Neural cell (in vitro differentiated cells): Measurements from ENCODE around the gene PIK3IP1. TPM values are rescaled to one million over a fixed set of nuclear protein-coding genes. Genes with fewer than 3 reads are reported as not detected.

Source experiments
- H2AFZ ChIP-seq: fragments of 200-600, 300-800 bp; sonication (generic), shearing (Covaris generic); 2 replicates; pipeline ENCODE4 v1.6.0; 2014; ENCODE audit warnings: low read depth, mild to moderate bottlenecking, antibody characterized with exemption, low read length, moderate library complexity
- H3F3A ChIP-seq: fragments of 200-600 bp; shearing (Covaris generic); 2 replicates; pipeline ENCODE4 v1.6.1; 2016; ENCODE audit warnings: mild to moderate bottlenecking, moderate library complexity, mixed read lengths, antibody characterized with exemption, low read length; ENCODE audit not compliant: insufficient read depth, poor library complexity, severe bottlenecking
- H3K27ac ChIP-seq: fragments of 200-600, 300-800 bp; sonication (generic), shearing (Covaris generic); 2 replicates; pipeline ENCODE4 v1.5.1; 2014; ENCODE audit warnings: mild to moderate bottlenecking, low read length, moderate library complexity
- H3K27me3 ChIP-seq: fragments of 300-800, 200-600 bp; sonication (generic), shearing (Covaris generic); 2 replicates; pipeline ENCODE4 v1.6.0; 2014; ENCODE audit warnings: mild to moderate bottlenecking, low read depth, low read length, moderate library complexity; ENCODE audit not compliant: insufficient read depth
- H3K36me3 ChIP-seq: fragments of 300-800, 200-600 bp; sonication (generic), shearing (Covaris generic); 2 replicates; pipeline ENCODE4 v1.5.1; 2014; ENCODE audit warnings: mild to moderate bottlenecking, antibody characterized with exemption, low read length, moderate library complexity; ENCODE audit not compliant: insufficient read depth
- H3K4me2 ChIP-seq: fragments of 300-800, 200-600 bp; sonication (generic), shearing (Covaris generic); 2 replicates; pipeline ENCODE4 v1.6.0; 2014; ENCODE audit warnings: mild to moderate bottlenecking, low read length
- H3K4me3 ChIP-seq: fragments of 300-800, 200-600 bp; sonication (generic), shearing (Covaris generic); 2 replicates; pipeline ENCODE4 v1.5.1; 2014; ENCODE audit warnings: mild to moderate bottlenecking, low read length, moderate library complexity
- H3K79me2 ChIP-seq: fragments of 200-600 bp; shearing (Covaris generic); replicated peaks from 2 replicates; pipeline ENCODE4 v1.6.0; 2014; ENCODE audit warnings: mild to moderate bottlenecking, low read length, moderate library complexity; ENCODE audit not compliant: insufficient read depth
- H3K9ac ChIP-seq: fragments of 300-800, 200-600 bp; sonication (generic), shearing (Covaris generic); 2 replicates; pipeline ENCODE4 v1.6.1; 2016; ENCODE audit warnings: mild to moderate bottlenecking, low read length, mixed read lengths
- H3K9me2 ChIP-seq: fragments of 200-600 bp; shearing (Covaris generic); 2 replicates; pipeline ENCODE4 v1.6.1; 2016; ENCODE audit warnings: mild to moderate bottlenecking, low read length, mixed read lengths; ENCODE audit not compliant: insufficient read depth
- H3K9me3 ChIP-seq: fragments of 200-600, 300-800 bp; sonication (generic), shearing (Covaris generic); 2 replicates; pipeline ENCODE4 v1.6.1; 2016; ENCODE audit warnings: mild to moderate bottlenecking, mixed run types, low read length, moderate library complexity, mixed read lengths
- H4K20me1 ChIP-seq: fragments of 200-600 bp; shearing (Covaris generic); 2 replicates; pipeline ENCODE4 v1.6.1; 2016; ENCODE audit warnings: mild to moderate bottlenecking, mixed run types; ENCODE audit not compliant: insufficient read depth
- EP300 ChIP-seq: fragments of 450-650 bp; conservative IDR thresholded peaks from 2 replicates; pipeline ENCODE4 v1.6.1; 2014; ENCODE audit warnings: antibody characterized with exemption, mild to moderate bottlenecking, moderate library complexity; ENCODE audit not compliant: poor library complexity, severe bottlenecking
- EZH2 ChIP-seq: fragments of 200-600, 300-800 bp; shearing (Covaris generic), sonication (generic); IDR thresholded peaks from 2 replicates; pipeline ENCODE4 v1.6.1; 2014; ENCODE audit warnings: antibody characterized with exemption, low read length, borderline replicate concordance, mild to moderate bottlenecking; ENCODE audit not compliant: insufficient read depth, poor library complexity, severe bottlenecking
- MXI1 ChIP-seq: fragments of 450-650 bp; conservative IDR thresholded peaks from 2 replicates; pipeline ENCODE4 v1.6.1; 2014; ENCODE audit warnings: antibody characterized with exemption, mild to moderate bottlenecking; ENCODE audit not compliant: poor library complexity, severe bottlenecking
- POLR2AphosphoS5 ChIP-seq: IDR thresholded peaks from 2 replicates; pipeline ENCODE4 v1.6.1; 2012
- RAD21 ChIP-seq: fragments of 450-650 bp; conservative IDR thresholded peaks from 2 replicates; pipeline ENCODE4 v1.6.1; 2014; ENCODE audit warnings: antibody characterized with exemption, mild to moderate bottlenecking, moderate library complexity
- REST ChIP-seq: IDR thresholded peaks from 2 replicates; pipeline ENCODE4 v1.6.1; 2012; ENCODE audit warnings: borderline replicate concordance
- SMC3 ChIP-seq: fragments of 450-650 bp; conservative IDR thresholded peaks from 2 replicates; pipeline ENCODE4 v1.6.1; 2014; ENCODE audit warnings: antibody characterized with exemption, mild to moderate bottlenecking, moderate library complexity; ENCODE audit not compliant: poor library complexity
- TAF1 ChIP-seq: IDR thresholded peaks from 2 replicates; pipeline ENCODE4 v1.6.1; 2012; ENCODE audit warnings: low read depth
- polyA plus RNA-seq: library from polyadenylated mRNA; depleted of rRNA; stranded (reverse); fragments of >200 nt; gene quantifications from 2 replicates; pipeline ENCODE4 v1.2.3, GENCODE V29; 2014
- TF ChIP-seq, protein P1 (sequence below): fragments of 450-650 bp; IDR thresholded peaks from 2 replicates; pipeline ENCODE4 v1.5.1; 2014; ENCODE audit warnings: antibody characterized with exemption, mild to moderate bottlenecking, moderate library complexity; ENCODE audit not compliant: poor library complexity, severe bottlenecking

PIK3IP1 gene
- polyA plus RNA-seq, 1 donor from 2014 or later = 32.0 TPM

- TF ChIP-seq RAD21 (no peak), TAF1 (peak; percentile 21)
Observed at GRCh38 chr22:31290494-31291471, 1.5 kb downstream of the PIK3IP1 start (continued).

- Histone ChIP-seq H3K9me3 (no peaks in the 10 kb centered on the region), H2AFZ (no peak overlapping the region), H3K36me3 (no peaks in the 10 kb centered on the region), H3K4me2 (no peak overlapping the region), H3K9me2 (no peaks in the 10 kb centered on the region), H3K9ac (no peak overlapping the region), H3F3A (no peaks in the 10 kb centered on the region), H3K27ac (no peak overlapping the region), H3K4me3 (no peak overlapping the region), H3K27me3 (no peaks in the 10 kb centered on the region), H3K79me2 (no peaks in the 10 kb centered on the region), H4K20me1 (no peaks in the 10 kb centered on the region)
- TF ChIP-seq EP300 = no peak
- no peak for TF ChIP-seq TAF1
- no peak for TF ChIP-seq RAD21
- TF ChIP-seq, protein P1, sequence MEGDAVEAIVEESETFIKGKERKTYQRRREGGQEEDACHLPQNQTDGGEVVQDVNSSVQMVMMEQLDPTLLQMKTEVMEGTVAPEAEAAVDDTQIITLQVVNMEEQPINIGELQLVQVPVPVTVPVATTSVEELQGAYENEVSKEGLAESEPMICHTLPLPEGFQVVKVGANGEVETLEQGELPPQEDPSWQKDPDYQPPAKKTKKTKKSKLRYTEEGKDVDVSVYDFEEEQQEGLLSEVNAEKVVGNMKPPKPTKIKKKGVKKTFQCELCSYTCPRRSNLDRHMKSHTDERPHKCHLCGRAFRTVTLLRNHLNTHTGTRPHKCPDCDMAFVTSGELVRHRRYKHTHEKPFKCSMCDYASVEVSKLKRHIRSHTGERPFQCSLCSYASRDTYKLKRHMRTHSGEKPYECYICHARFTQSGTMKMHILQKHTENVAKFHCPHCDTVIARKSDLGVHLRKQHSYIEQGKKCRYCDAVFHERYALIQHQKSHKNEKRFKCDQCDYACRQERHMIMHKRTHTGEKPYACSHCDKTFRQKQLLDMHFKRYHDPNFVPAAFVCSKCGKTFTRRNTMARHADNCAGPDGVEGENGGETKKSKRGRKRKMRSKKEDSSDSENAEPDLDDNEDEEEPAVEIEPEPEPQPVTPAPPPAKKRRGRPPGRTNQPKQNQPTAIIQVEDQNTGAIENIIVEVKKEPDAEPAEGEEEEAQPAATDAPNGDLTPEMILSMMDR = no peak
- TF ChIP-seq EZH2 = no peak
- no peak for TF ChIP-seq POLR2AphosphoS5
- no peak for TF ChIP-seq SMC3
- no peak for TF ChIP-seq MXI1
- no peak for TF ChIP-seq REST
Observed at GRCh38 chr22:31289344-31289743, 2.9 kb downstream of the PIK3IP1 start.
